HepG2 (cell line): ENCODE results near the gene MRPS2. TPM values are rescaled to one million over a fixed set of nuclear protein-coding genes. Genes with fewer than 3 reads are reported as not detected.
A peak's percentile ranks its signal among the peaks of the same experiment; 100 is the strongest.

Experiments
- BCL6 ChIP-seq: IDR thresholded peaks from 2 replicates; pipeline ENCODE4 v1.6.1; 2016; ENCODE audit warnings: missing genetic modification reagents, missing compliant biosample characterization
- FIP1L1 ChIP-seq: fragments of 200-400 bp; formaldehyde crosslinking; IDR thresholded peaks from 2 replicates; pipeline ENCODE4 v1.6.1; 2018; ENCODE audit warnings: low read depth, mild to moderate bottlenecking, low read length, moderate library complexity, borderline replicate concordance; ENCODE audit not compliant: insufficient read depth
- HES4 ChIP-seq: sonication (generic); formaldehyde crosslinking; IDR thresholded peaks from 2 replicates; pipeline ENCODE4 v1.9.0; 2021; ENCODE audit warnings: mild to moderate bottlenecking, missing genetic modification reagents, borderline replicate concordance
- HMGXB3 ChIP-seq: sonication (generic); formaldehyde crosslinking; IDR thresholded peaks from 2 replicates; pipeline ENCODE4 v1.4.0; 2020; ENCODE audit warnings: missing genetic modification reagents, borderline replicate concordance
- HOXA9 ChIP-seq: sonication (generic); formaldehyde crosslinking; IDR thresholded peaks from 2 replicates; pipeline ENCODE4 v1.8.1; 2022; ENCODE audit warnings: missing genetic modification reagents, mild to moderate bottlenecking, moderate library complexity, borderline replicate concordance
- KDM4B ChIP-seq: sonication (generic); formaldehyde crosslinking; IDR thresholded peaks from 2 replicates; pipeline ENCODE4 v1.4.0; 2020; ENCODE audit warnings: missing genetic modification reagents
- MAFG ChIP-seq: sonication (generic); formaldehyde crosslinking; IDR thresholded peaks from 2 replicates; pipeline ENCODE4 v1.5.1; 2020; ENCODE audit warnings: mild to moderate bottlenecking, missing genetic modification reagents
- NR2C2 ChIP-seq: sonication (generic); formaldehyde crosslinking; IDR thresholded peaks from 2 replicates; pipeline ENCODE4 v1.4.0; 2020; ENCODE audit warnings: missing genetic modification reagents, mild to moderate bottlenecking, moderate library complexity, borderline replicate concordance
- PAXIP1 ChIP-seq: sonication (generic); formaldehyde crosslinking; conservative IDR thresholded peaks from 2 replicates; pipeline ENCODE4 v1.4.0; 2020; ENCODE audit warnings: mild to moderate bottlenecking, missing genetic modification reagents, moderate library complexity
- SMAD3 ChIP-seq: sonication (generic); formaldehyde crosslinking; IDR thresholded peaks from 2 replicates; pipeline ENCODE4 v1.4.0; 2020; ENCODE audit warnings: missing genetic modification reagents
- SMARCE1 ChIP-seq: fragments of 450-650 bp; IDR thresholded peaks from 2 replicates; pipeline ENCODE4 v1.6.1; 2017; ENCODE audit warnings: borderline replicate concordance
- STAG1 ChIP-seq: sonication (generic); formaldehyde crosslinking; IDR thresholded peaks from 2 replicates; pipeline ENCODE4 v1.4.0; 2020; ENCODE audit warnings: missing genetic modification reagents
- TAF1 ChIP-seq: sonication (generic); formaldehyde crosslinking; IDR thresholded peaks from 2 replicates; pipeline ENCODE4 v1.4.0; 2020; ENCODE audit warnings: missing genetic modification reagents
- ZFP62 ChIP-seq: sonication (generic); formaldehyde crosslinking; IDR thresholded peaks from 2 replicates; pipeline ENCODE4 v1.4.0; 2020; ENCODE audit warnings: missing genetic modification reagents
- ZIK1 ChIP-seq: sonication (generic); formaldehyde crosslinking; IDR thresholded peaks from 2 replicates; pipeline ENCODE4 v1.5.0; 2020; ENCODE audit warnings: mild to moderate bottlenecking, low read depth, missing genetic modification reagents, borderline replicate concordance
- ZNF142 ChIP-seq: sonication (generic); formaldehyde crosslinking; IDR thresholded peaks from 2 replicates; pipeline ENCODE4 v1.4.0; 2020; ENCODE audit warnings: missing genetic modification reagents
- ZNF292 ChIP-seq: sonication (generic); formaldehyde crosslinking; IDR thresholded peaks from 2 replicates; pipeline ENCODE4 v1.8.1; 2022; ENCODE audit warnings: mild to moderate bottlenecking, low read depth, missing genetic modification reagents, borderline replicate concordance
- polyA plus RNA-seq, 8 experiments: library from polyadenylated mRNA; depleted of rRNA in 3 of 8; stranded (reverse) in 7 of 8; unstranded in 1 of 8; fragments of >200 nt; fragmentation: Illumina TruSeq in 4 of 8; extraction: Trizol in 4 of 8; gene quantifications; 2 replicates each; pipeline versions ENCODE4 v1.2.1 to v1.2.3, GENCODE V29; 2011 to 2016; ENCODE audit warnings: low read depth in 4 of 8, missing spikeins in 1 of 8, mixed read lengths in 1 of 8; ENCODE audit not compliant: insufficient read depth in 1 of 8
- total RNA-seq, 5 experiments: library from RNA; depleted of rRNA; stranded (reverse); fragments of >200 nt; fragmentation: Illumina TruSeq; extraction: Trizol; gene quantifications; 2 replicates each; pipeline ENCODE4 v1.2.3, GENCODE V29; 2016; ENCODE audit warnings: low read depth in 1 of 5

MRPS2 gene
- total and polyA plus RNA-seq, 2 of the 13 experiments (the other 11 are each of a cell fraction or from before 2014, with no cell fraction given): 44.4 to 86.7 TPM

- TF ChIP-seq BCL6 (peak; percentile 43; the same call in 1 of the 2 replicates), STAG1 (CRISPR knock-in tag) (no peak), ZNF292 (peak; percentile 79; the same call in 1 of the 2 replicates), HMGXB3 (CRISPR knock-in tag) (peak; percentile 48; the same call in 1 of the 2 replicates), SMAD3 (CRISPR knock-in tag) (no peak), ZNF142 (CRISPR knock-in tag) (no peak), FIP1L1 (no peak), TAF1 (CRISPR knock-in tag) (no peak), SMARCE1 (no peak), HOXA9 (no peak), PAXIP1 (CRISPR knock-in tag) (peak; percentile 93), ZFP62 (CRISPR knock-in tag) (no peak), MAFG (CRISPR knock-in tag) (no peak), KDM4B (CRISPR knock-in tag) (no peak), NR2C2 (CRISPR knock-in tag) (no peak), HES4 (CRISPR knock-in tag) (no peak), ZIK1 (CRISPR knock-in tag) (no peak)
Observed at GRCh38 chr9:135490980-135491464, 9.5 kb upstream of the MRPS2 start (continued).
